B cell (primary cell): ENCODE results near the gene CLCN3. TPM values are rescaled to one million over a fixed set of nuclear protein-coding genes. Genes with fewer than 3 reads are reported as not detected.

ENCODE experiments used
- ATAC-seq: fragments of 200-7000 bp; cut with Tn5 transposase; one replicate; pipeline ENCODE4 v1.10.0; 2021; ENCODE audit warnings: low read depth, mild to moderate bottlenecking, moderate number of reproducible peaks, moderate library complexity
- CTCF ChIA-PET: fragments of 350-600 bp; sonication (Branson Sonifier 250); formaldehyde crosslinking; loops from one replicate; lab custom pipeline; 2021; ENCODE audit warnings: antibody characterized with exemption, inconsistent platforms; lab: Charles Lee
- POLR2A ChIA-PET: fragments of 350-600 bp; sonication (Branson Sonifier 250); formaldehyde crosslinking; loops from one replicate; lab custom pipeline; 2021; ENCODE audit warnings: antibody characterized with exemption; lab: Charles Lee
- DNase-seq: peaks from one replicate; pipeline ENCODE4 v3.0.0; 2013
- H2AFZ ChIP-seq: 2 replicates; pipeline ENCODE4 v1.6.1; 2012; ENCODE audit warnings: mild to moderate bottlenecking, low read depth, low read length; ENCODE audit not compliant: insufficient read depth, poor library complexity, severe bottlenecking
- H3K27ac ChIP-seq, 2 donors: 1 replicate in 1 of 2; 2 replicates in 1 of 2; pipeline ENCODE4 v1.5.1; 2012 to 2013; ENCODE audit warnings: low read length in 2 of 2, mild to moderate bottlenecking in 2 of 2, moderate library complexity in 1 of 2
- H3K27me3 ChIP-seq, 4 experiments: fragments of 200-600 bp in 1 of 4; sonication (generic) in 1 of 4; replicated peaks in 1 of 4; 1 replicate in 2 of 4; 2 replicates in 2 of 4; pipeline versions ENCODE4 v1.6.1 to v1.7.0; 2013 to 2016; ENCODE audit warnings: low read length in 3 of 4, mild to moderate bottlenecking in 2 of 4, mixed read lengths in 1 of 4, moderate library complexity in 1 of 4; ENCODE audit not compliant: insufficient read depth in 4 of 4, control insufficient read depth in 3 of 4; ENCODE audit errors: control extremely low read depth in 1 of 4
- H3K36me3 ChIP-seq, 2 experiments: replicated peaks in 1 of 2; 1 replicate in 1 of 2; 2 replicates in 1 of 2; pipeline versions ENCODE4 v1.6.1 to v1.7.1; 2013; ENCODE audit warnings: low read length in 1 of 2; ENCODE audit not compliant: insufficient read depth in 2 of 2, control insufficient read depth in 1 of 2; ENCODE audit errors: control extremely low read depth in 1 of 2, extremely low read depth in 1 of 2
- H3K4me1 ChIP-seq, 2 donors: fragments of 200-600 bp in 1 of 2; sonication (generic) in 1 of 2; 1 replicate in 1 of 2; 2 replicates in 1 of 2; pipeline versions ENCODE4 v1.5.1 to v1.6.1; 2013 to 2017; ENCODE audit warnings: low read length in 2 of 2; ENCODE audit not compliant: control insufficient read depth in 2 of 2, insufficient read depth in 2 of 2
- H3K4me2 ChIP-seq: replicated peaks from 2 replicates; pipeline ENCODE3; 2012; ENCODE audit warnings: mild to moderate bottlenecking, low read depth, low read length; ENCODE audit not compliant: poor library complexity, severe bottlenecking
- H3K4me3 ChIP-seq, 5 experiments: fragments of 200-600 bp in 1 of 5; sonication (generic) in 1 of 5; 1 replicate in 3 of 5; 2 replicates in 2 of 5; pipeline versions ENCODE4 v1.5.1 to v1.7.0; 2011 to 2016; ENCODE audit warnings: low read length in 4 of 5, mild to moderate bottlenecking in 4 of 5, low read depth in 2 of 5, control low read depth in 1 of 5, moderate library complexity in 1 of 5; ENCODE audit not compliant: insufficient read depth in 1 of 5; ENCODE audit errors: control extremely low read depth in 1 of 5, extremely low read depth in 1 of 5
- H3K79me2 ChIP-seq: fragments of 200-600 bp; sonication (generic); one replicate; pipeline ENCODE4 v1.6.0; 2016; ENCODE audit warnings: low read length; ENCODE audit not compliant: control insufficient read depth, insufficient read depth
- H3K9ac ChIP-seq: fragments of 200-600 bp; sonication (generic); 2 replicates; pipeline ENCODE4 v1.6.1; 2017; ENCODE audit warnings: mild to moderate bottlenecking, low read length, moderate library complexity
- H3K9me3 ChIP-seq, 3 donors: one replicate each; pipeline versions ENCODE4 v1.6.1 to v1.7.1; 2013; ENCODE audit warnings: low read length in 2 of 3; ENCODE audit not compliant: control insufficient read depth in 2 of 3, insufficient read depth in 1 of 3; ENCODE audit errors: control extremely low read depth in 1 of 3
- H4K20me1 ChIP-seq: 2 replicates; pipeline ENCODE4 v1.6.0; 2012; ENCODE audit warnings: mild to moderate bottlenecking, low read length; ENCODE audit not compliant: insufficient read depth, control insufficient read depth, poor library complexity, severe bottlenecking
- H3K27ac Mint-ChIP-seq: one replicate; pipeline ENCODE4 v1.8.0; 2021; ENCODE audit warnings: mixed read lengths
- H3K27me3 Mint-ChIP-seq: one replicate; pipeline ENCODE4 v1.8.0; 2021; ENCODE audit warnings: mixed read lengths
- H3K4me1 Mint-ChIP-seq: one replicate; pipeline ENCODE4 v1.8.0; 2021; ENCODE audit warnings: mixed read lengths
- H3K4me3 Mint-ChIP-seq: one replicate; pipeline ENCODE4 v1.8.0; 2021; ENCODE audit warnings: mixed read lengths
- H3K9me3 Mint-ChIP-seq: one replicate; pipeline ENCODE4 v1.8.0; 2022; ENCODE audit warnings: mixed read lengths; ENCODE audit not compliant: insufficient read depth
- CTCF ChIP-seq: fragments of 200-600 bp; IDR thresholded peaks from one replicate; pipeline ENCODE4 v1.8.0; 2022; ENCODE audit warnings: antibody characterized with exemption, mild to moderate bottlenecking
- EZH2 ChIP-seq: IDR thresholded peaks from 2 replicates; pipeline ENCODE4 v1.6.1; 2012; ENCODE audit warnings: borderline replicate concordance, low read depth, mild to moderate bottlenecking, moderate library complexity, low read length; ENCODE audit not compliant: insufficient read depth, poor library complexity, severe bottlenecking
- WGBS: methylation state at CpG from one replicate; pipeline ENCODE4 v1.1.5; 2013; ENCODE audit warnings: missing lambda C conversion rate; ENCODE audit not compliant: insufficient coverage; 5-methylcytosine and 5-hydroxymethylcytosine counted together
- intact Hi-C: fragments of 100-400 bp; cut with micrococcal nuclease; formaldehyde crosslinking; loops from one replicate; pipeline ENCODE4 v1.10.0; 2022
- polyA plus RNA-seq: library from polyadenylated mRNA; depleted of rRNA; stranded (reverse); fragments of >200 nt; gene quantifications from 2 replicates; pipeline ENCODE4 v1.2.3, GENCODE V29; 2012
- total RNA-seq, 2 donors: library from RNA; stranded (reverse); fragments of 120-200 nt in 1 of 2; gene quantifications; 1 replicate in 1 of 2; 2 replicates in 1 of 2; pipeline versions ENCODE4 v1.2.3 to v1.2.4, GENCODE V29; 2013 to 2022

Gene CLCN3
- total and polyA plus RNA-seq, 2 donors (not counting 1 experiment from before 2014, with no cell fraction given), result 5.0 to 32.7 TPM

GRCh38 chr4:169619518-169619957 is 840 bp upstream of the CLCN3 start:
- 0% methylated on average over 5 of the region's 12 CpGs for WGBS
- H3K9me3 ChIP-seq, result no peaks in the 10 kb centered on the region
- peak overlapping the region; percentile 95 for H3K9ac ChIP-seq
- intact Hi-C loops, result loop anchor here (1.0 to 10.0 kb wide), 3 partner anchors 345 to 1305 kb away; partner anchors contain the start of genes DDX60, MFAP3L and SH3RF1
- no peaks in the 10 kb centered on the region for H3K27me3 ChIP-seq
- H3K79me2 ChIP-seq, result peaks cover 38% of the 10 kb centered on the region
- no peaks in the 10 kb centered on the region for H4K20me1 ChIP-seq
- peak overlapping the region; percentile 96 for H3K4me3 Mint-ChIP-seq
- no peaks in the 10 kb centered on the region for H3K27me3 Mint-ChIP-seq
- H3K4me1 ChIP-seq, result peaks cover 18 to 23% of the 10 kb centered on the region in 2 donors
- ChIA-PET POLR2A (interaction anchor here (1.5 kb wide), 1 partner anchor 41 kb away, joined by 7 read pairs; no protein-coding TSS in a partner anchor), CTCF (interaction anchor here (0.8 to 1.9 kb wide), 6 partner anchors 8 to 609 kb away, joined by 3 to 8 read pairs (median 4); partner anchors contain the start of genes CBR4 and NEK1)
- H3K27ac ChIP-seq, result peak overlapping the region; percentile 98
- peak; percentile 37 for ATAC-seq
- no peaks in the 10 kb centered on the region for H3K36me3 ChIP-seq
- TF ChIP-seq CTCF (peak; percentile 73), EZH2 (no peak)
- H3K27ac Mint-ChIP-seq, result peak overlapping the region; percentile 100
- peak; percentile 86 for DNase-seq
- H3K9me3 Mint-ChIP-seq, result no peaks in the 10 kb centered on the region
- H2AFZ ChIP-seq, result peak overlapping the region; percentile 66
- H3K4me2 ChIP-seq, result peak overlapping the region; percentile 79
- peaks cover 36% of the 10 kb centered on the region for H3K4me1 Mint-ChIP-seq
- peak overlapping the region; percentile 61 to 100 (median 95) for H3K4me3 ChIP-seq

GRCh38 chr4:169620880-169621248 is 486 bp downstream of the CLCN3 start:
- H3K36me3 ChIP-seq, result no peaks in the 10 kb centered on the region
- no peaks in the 10 kb centered on the region for H3K27me3 ChIP-seq
- no peaks in the 10 kb centered on the region for H3K27me3 Mint-ChIP-seq
- ChIA-PET CTCF (interaction anchor here (1.9 kb wide), 1 partner anchor 9 kb away, joined by 8 read pairs; the partner anchor contains the start of gene NEK1), POLR2A (interaction anchor here (0.6 to 1.5 kb wide), 2 partner anchors 39 to 148 kb away, joined by 5 to 7 read pairs; no protein-coding TSS in a partner anchor)
- H2AFZ ChIP-seq, result peak overlapping the region; percentile 66
- 1% methylated on average over 10 of the region's 14 CpGs for WGBS
- H3K9ac ChIP-seq, result peak overlapping the region; percentile 95
- H3K79me2 ChIP-seq, result peaks cover 51% of the 10 kb centered on the region
- peak overlapping the region; percentile 61 to 100 (median 95) for H3K4me3 ChIP-seq
- H3K4me2 ChIP-seq, result peak overlapping the region; percentile 79
- TF ChIP-seq CTCF (no peak), EZH2 (no peak)
- H3K4me1 ChIP-seq, result peaks cover 18 to 23% of the 10 kb centered on the region in 2 donors
- H4K20me1 ChIP-seq, result peaks cover 3% of the 10 kb centered on the region
- ATAC-seq, result no peak
- DNase-seq, result no peak
- peaks cover 42% of the 10 kb centered on the region for H3K4me1 Mint-ChIP-seq
- H3K9me3 ChIP-seq, result no peaks in the 10 kb centered on the region
- peak overlapping the region; percentile 98 for H3K27ac ChIP-seq
- peak overlapping the region; percentile 100 for H3K27ac Mint-ChIP-seq
- H3K9me3 Mint-ChIP-seq, result no peaks in the 10 kb centered on the region
- H3K4me3 Mint-ChIP-seq, result peak overlapping the region; percentile 96
- intact Hi-C loops, result loop anchor here (1.0 kb wide), 4 partner anchors 9 to 611 kb away; partner anchors contain the start of genes CBR4 and NEK1
